ENCODE data around the gene LIMS3. TPM values are rescaled to one million over a fixed set of nuclear protein-coding genes. Genes with fewer than 3 reads are reported as not detected.
"Not testable (repeated sequence)": the region's sequence is repeated elsewhere in the genome, so short reads cannot be mapped to it uniquely, and the experiment has no call there.

Gene LIMS3
- total RNA-seq, 4 donors from 2014 or later, result 0.72 to 2.8 (median 0.81) TPM; not detected in 1

- intact Hi-C loops (cut with DNase I; ENCODE audit: low total_unique reads); DNase-seq (ENCODE audit: low spot score in 2 of 2): not testable (repeated sequence)
Measured at GRCh38 chr2:109963942-109964341, 65.5 kb downstream of the LIMS3 start.

DNA sequence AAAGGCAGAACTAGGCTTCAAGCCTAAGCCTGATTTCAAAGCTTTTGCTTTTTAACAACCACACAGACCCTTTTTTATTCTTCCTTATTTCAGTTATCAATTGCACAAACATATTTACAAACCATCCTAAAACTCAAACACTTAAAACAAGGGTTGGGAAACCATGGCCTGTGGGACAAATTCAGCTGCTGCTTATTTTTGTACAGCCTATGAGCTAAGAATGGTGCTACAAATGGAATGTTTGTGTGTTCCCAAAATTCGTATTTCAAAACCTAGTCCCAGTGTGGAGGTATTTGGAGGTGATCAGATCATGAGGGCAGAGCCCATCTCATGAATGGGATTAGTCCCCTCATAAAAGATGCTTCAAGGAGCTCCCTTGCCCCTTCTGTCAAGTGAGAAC lies 67.0 kb downstream of the LIMS3 start:
- no CpG with 5 or more reads among the region's 1 CpG for WGBS, 2 donors
- intact Hi-C loops (cut with DNase I; ENCODE audit: low total_unique reads); H3K4me3 ChIP-seq (ENCODE audit: low read depth, poor library complexity, severe bottlenecking); DNase-seq (ENCODE audit: low spot score in 2 of 2): not testable (repeated sequence)

More at GRCh38 chr2:109963942-109964341, 65.5 kb downstream of the LIMS3 start:
- WGBS, 2 donors, result no CpG with 5 or more reads among the region's 1 CpG
- not testable (repeated sequence) for H3K4me3 ChIP-seq (ENCODE audit: low read depth, poor library complexity, severe bottlenecking)

DNA sequence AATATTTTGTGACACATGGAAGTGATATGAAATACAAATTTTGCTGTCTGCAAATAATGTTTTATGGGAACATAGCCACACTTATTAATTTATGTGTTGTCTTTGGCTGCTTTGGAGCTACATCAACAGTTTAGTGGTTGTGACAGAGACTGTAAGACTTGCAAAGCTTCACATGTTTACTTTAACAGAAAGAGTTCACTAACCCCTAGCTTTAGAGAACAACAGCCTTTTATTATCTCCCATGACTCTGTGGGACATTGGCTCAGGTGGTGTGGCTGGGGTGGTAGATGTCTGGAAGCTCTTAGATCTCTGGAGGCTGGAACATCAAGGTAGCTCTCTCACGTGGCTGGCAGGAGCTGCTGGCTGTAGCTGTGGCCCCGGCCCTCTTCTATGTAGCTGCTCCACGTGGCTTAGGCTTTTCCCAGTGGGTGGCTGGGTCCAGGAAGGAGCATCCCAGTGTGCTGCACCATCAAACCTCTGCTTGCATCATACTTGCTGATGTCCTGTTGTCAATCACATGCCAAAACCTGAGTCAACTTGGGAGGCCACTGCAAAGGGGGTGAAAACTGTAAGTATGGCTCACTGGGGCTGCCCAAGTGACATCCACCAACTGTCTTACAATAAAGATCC lies 67.7 kb downstream of the LIMS3 start:
- H3K4me3 ChIP-seq (ENCODE audit: low read depth, poor library complexity, severe bottlenecking); intact Hi-C loops (cut with DNase I; ENCODE audit: low total_unique reads); DNase-seq (ENCODE audit: low spot score in 2 of 2): not testable (repeated sequence)
- WGBS, 2 donors, result no CpG with 5 or more reads among the region's 3 CpGs

- DNase-seq (ENCODE audit: low spot score in 2 of 2); intact Hi-C loops (cut with DNase I; ENCODE audit: low total_unique reads); H3K4me3 ChIP-seq (ENCODE audit: low read depth, poor library complexity, severe bottlenecking): not testable (repeated sequence)
- WGBS, 2 donors, result no CpG with 5 or more reads among the region's 1 CpG
Measured at GRCh38 chr2:109966858-109967257, 68.4 kb downstream of the LIMS3 start.

DNA sequence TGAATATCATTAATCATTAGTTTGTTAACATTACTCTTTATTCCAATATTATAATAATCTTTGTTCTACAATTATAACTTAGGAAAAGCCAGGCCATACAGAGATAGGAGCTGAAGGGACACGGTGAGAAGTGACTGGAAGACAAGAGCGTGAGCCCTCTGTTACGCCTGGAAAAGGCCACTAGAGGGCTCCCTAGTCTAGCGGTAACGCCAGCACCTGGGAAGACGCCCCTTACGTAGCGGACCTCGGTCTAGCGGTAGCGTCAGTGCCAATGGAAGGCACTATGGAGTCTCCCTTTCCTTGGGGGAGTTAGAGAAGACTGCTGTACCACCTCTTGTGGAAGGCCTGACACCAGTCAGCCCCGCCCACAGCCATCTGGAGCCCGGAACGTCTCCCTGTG lies 71.4 kb downstream of the LIMS3 start:
- intact Hi-C loops (cut with DNase I; ENCODE audit: low total_unique reads); DNase-seq (ENCODE audit: low spot score in 2 of 2); H3K4me3 ChIP-seq (ENCODE audit: low read depth, poor library complexity, severe bottlenecking): not testable (repeated sequence)
- WGBS, 2 donors, result no CpG with 5 or more reads among the region's 14 CpGs

GRCh38 chr2:109971710-109972109 lies 73.2 kb downstream of the LIMS3 start:
- intact Hi-C loops (cut with DNase I; ENCODE audit: low total_unique reads); DNase-seq (ENCODE audit: low spot score in 2 of 2); H3K4me3 ChIP-seq (ENCODE audit: low read depth, poor library complexity, severe bottlenecking): not testable (repeated sequence)
- WGBS, 2 donors, result no CpG with 5 or more reads among the region's 10 CpGs

Other genes starting within 250 kb of the LIMS3 start
- gene RGPD5, start 104.4 kb upstream of the LIMS3 start, total RNA-seq, result 10 to 100 TPM; 13.7 to 68.5 (median 18.8) TPM
- 10 to 100 TPM; 38.7 to 92.8 (median 54.1) TPM for gene MALL, start 217.1 kb downstream of the LIMS3 start, total RNA-seq

Data from lower leg skin (tissue), 4 donors.